Motor neuron (in vitro differentiated cells): ENCODE measurements around the gene CHST14. TPM values are rescaled to one million over a fixed set of nuclear protein-coding genes. Genes with fewer than 3 reads are reported as not detected.

Experiments used
- ATAC-seq, 8 experiments: fragments of 200-7000 bp; cut with Tn5 transposase; replicated peaks in 6 of 8; 2 replicates each; pipeline ENCODE4 v1.8.0; 2021; ENCODE audit warnings: mild to moderate bottlenecking in 8 of 8, moderate library complexity in 8 of 8
- H3K27ac ChIP-seq, 2 donors: fragments of 250-450 bp; sonication (Bioruptor Pico); 2 replicates each; pipeline ENCODE4 v1.9.0; 2021; ENCODE audit warnings: antibody characterized with exemption in 2 of 2, mild to moderate bottlenecking in 2 of 2, moderate library complexity in 1 of 2
- H3K4me1 ChIP-seq, 2 donors: fragments of 250-450 bp; sonication (Bioruptor Pico); replicated peaks in 1 of 2; 2 replicates each; pipeline ENCODE4 v1.6.1; 2021; ENCODE audit warnings: antibody characterized with exemption in 2 of 2, mild to moderate bottlenecking in 2 of 2, moderate library complexity in 1 of 2
- H3K4me3 ChIP-seq, 5 donors: fragments of 250-450 bp; sonication (Bioruptor Pico); 2 replicates each; pipeline ENCODE4 v1.9.0; 2021; ENCODE audit warnings: antibody characterized with exemption in 5 of 5, mild to moderate bottlenecking in 5 of 5, moderate library complexity in 4 of 5
- WGBS, 10 experiments: fragments of 450-650 bp; shearing (Covaris generic); methylation state at CpG; one replicate each; pipeline ENCODE4 v1.0.0; 2022; 5-methylcytosine and 5-hydroxymethylcytosine counted together
- in situ Hi-C, 9 experiments: fragments of 400-800 bp; cut with MboI; loops; one replicate each; pipeline ENCODE4 v1.15.0; 2021; ENCODE audit warnings: low sequenced_read_pairs in 9 of 9, low pct_unique_long_range_greater_than_20kb in 2 of 9; ENCODE audit not compliant: unreplicated experiment in 9 of 9
- total RNA-seq, 8 experiments: library from RNA; unstranded; fragments of 300-600 nt; gene quantifications; 2 replicates each; pipeline versions ENCODE4 v1.2.3 to v1.2.4, GENCODE V29; 2022

CHST14 gene
- total RNA-seq, 8 experiments from 2014 or later, result 2.1 to 12.0 (median 6.0) TPM

GRCh38 chr15:40436892-40437751 lies 33.7 kb upstream of the CHST14 start:
- Histone ChIP-seq H3K4me3 (peak overlapping the region; percentile 18 to 35 (median 29)), H3K4me1 (peaks cover 17 to 21% of the 10 kb centered on the region in 2 donors), H3K27ac (no peak overlapping the region)
- 0 to 53% (median 0%) methylated on average over 1 to 4 of the region's 17 CpGs; no CpG with 5 or more reads in 4 of the 10 experiments for WGBS, 10 experiments
- ATAC-seq, result no peak
- in situ Hi-C loops, result no loop called here

- ATAC-seq, result no peak
- H3K4me1 ChIP-seq, result peaks cover 21 to 28% of the 10 kb centered on the region in 2 donors
- H3K27ac ChIP-seq, result no peak overlapping the region
- peak overlapping the region in 2 of 5 donors; percentile 29 to 32 for H3K4me3 ChIP-seq
- WGBS, 10 experiments, result 11 to 70% (median 49%) methylated on average over 2 to 6 of the region's 21 CpGs; no CpG with 5 or more reads in 6 of the 10 experiments
- in situ Hi-C loops, result no loop called here
Observed at GRCh38 chr15:40437752-40438687, 32.8 kb upstream of the CHST14 start.

GRCh38 chr15:40438712-40439111 lies 32.1 kb upstream of the CHST14 start:
- ATAC-seq, result no peak
- Histone ChIP-seq H3K27ac (no peak overlapping the region), H3K4me1 (peaks cover 28 to 35% of the 10 kb centered on the region in 2 donors), H3K4me3 (peak overlapping the region in 1 of 5 donors; percentile 74)
- in situ Hi-C loops, result no loop called here
- WGBS, 10 experiments, result 50 to 100% methylated on average over 1 to 2 of the region's 12 CpGs; no CpG with 5 or more reads in 8 of the 10 experiments

GRCh38 chr15:40439461-40439959 lies 31.3 kb upstream of the CHST14 start:
- in situ Hi-C loops, result no loop called here
- peaks cover 34 to 43% of the 10 kb centered on the region in 2 donors for H3K4me1 ChIP-seq
- peak in 4 of 8 experiments; percentile 1 to 7 (median 4) for ATAC-seq
- peak overlapping the region; percentile 53 to 74 for H3K27ac ChIP-seq
- WGBS, 10 experiments, result 0 to 20% methylated on average over 2 of the region's 15 CpGs; no CpG with 5 or more reads in 8 of the 10 experiments
- peak overlapping the region; percentile 60 to 100 (median 86) for H3K4me3 ChIP-seq

GRCh38 chr15:40439960-40440742 lies 30.6 kb upstream of the CHST14 start:
- in situ Hi-C loops, result no loop called here
- no CpG with 5 or more reads among the region's 35 CpGs for WGBS, 10 experiments
- Histone ChIP-seq H3K27ac (peak overlapping the region; percentile 53 to 74), H3K4me1 (peaks cover 39 to 49% of the 10 kb centered on the region in 2 donors), H3K4me3 (peak overlapping the region; percentile 60 to 100 (median 86))
- peak in 7 of 8 experiments; percentile 1 to 10 (median 4) for ATAC-seq

- peak within 1 kb of the TSS; percentile 60 to 100 (median 86) for H3K4me3 ChIP-seq
- H3K4me1 ChIP-seq, result peaks cover 43 to 53% of the 10 kb centered on the region in 2 donors
- WGBS, 10 experiments, result no CpG with 5 or more reads among the region's 119 CpGs
- peak within 1 kb of the TSS; percentile 83 to 96 for H3K27ac ChIP-seq
- in situ Hi-C loops, result no loop called here
- peak; percentile 74 to 84 (median 75) for ATAC-seq
Observed at GRCh38 chr15:40440743-40441564, 29.8 kb upstream of the CHST14 start, which contains the start of gene BAHD1. TSS of gene BAHD1 (plus strand) at chr15:40440953. CDS start at chr15:40458465, 17,512 bp downstream.

- H3K4me3 ChIP-seq, result peak overlapping the region; percentile 60 to 100 (median 86)
- WGBS, 10 experiments, result no CpG with 5 or more reads among the region's 119 CpGs
- in situ Hi-C loops, result no loop called here
- peaks cover 47 to 52% of the 10 kb centered on the region in 2 donors for H3K4me1 ChIP-seq
- peak overlapping the region; percentile 83 to 96 for H3K27ac ChIP-seq
- peak in 7 of 8 experiments; percentile 1 to 30 (median 20) for ATAC-seq
Observed at GRCh38 chr15:40441565-40442531, 28.9 kb upstream of the CHST14 start.

GRCh38 chr15:40443255-40443654 lies 27.5 kb upstream of the CHST14 start:
- peaks cover 38 to 46% of the 10 kb centered on the region in 2 donors for H3K4me1 ChIP-seq
- ATAC-seq, result no peak
- peak overlapping the region in 4 of 5 donors; percentile 60 to 100 (median 81) for H3K4me3 ChIP-seq
- 60 to 100% (median 73%) methylated on average over 1 to 4 of the region's 4 CpGs; no CpG with 5 or more reads in 3 of the 10 experiments for WGBS, 10 experiments
- H3K27ac ChIP-seq, result no peak overlapping the region
- in situ Hi-C loops, result no loop called here

GRCh38 chr15:40443846-40444245 lies 26.9 kb upstream of the CHST14 start:
- in situ Hi-C loops, result no loop called here
- Histone ChIP-seq H3K27ac (no peak overlapping the region), H3K4me3 (peak overlapping the region in 2 of 5 donors; percentile 60 to 74), H3K4me1 (peaks cover 38 to 46% of the 10 kb centered on the region in 2 donors)
- WGBS, 10 experiments, result 50 to 100% (median 73%) methylated on average over 1 to 3 of the region's 3 CpGs; no CpG with 5 or more reads in 2 of the 10 experiments
- no peak for ATAC-seq

- WGBS, 10 experiments, result 22 to 100% (median 80%) methylated on average over 1 to 5 of the region's 5 CpGs; no CpG with 5 or more reads in 4 of the 10 experiments
- ATAC-seq, result no peak
- Histone ChIP-seq H3K4me1 (peaks cover 34 to 42% of the 10 kb centered on the region in 2 donors), H3K4me3 (peak overlapping the region in 1 of 5 donors; percentile 4), H3K27ac (no peak overlapping the region)
- in situ Hi-C loops, result no loop called here
Observed at GRCh38 chr15:40444736-40445135, 26.0 kb upstream of the CHST14 start.
